ENCODE measurements around the gene OLFML2B. TPM values are rescaled to one million over a fixed set of nuclear protein-coding genes. Genes with fewer than 3 reads are reported as not detected.

The OLFML2B gene
- total and polyA plus RNA-seq, 2 of the 4 experiments (the other 2 are of a cell fraction): 0.36 to 0.74 TPM

DNA sequence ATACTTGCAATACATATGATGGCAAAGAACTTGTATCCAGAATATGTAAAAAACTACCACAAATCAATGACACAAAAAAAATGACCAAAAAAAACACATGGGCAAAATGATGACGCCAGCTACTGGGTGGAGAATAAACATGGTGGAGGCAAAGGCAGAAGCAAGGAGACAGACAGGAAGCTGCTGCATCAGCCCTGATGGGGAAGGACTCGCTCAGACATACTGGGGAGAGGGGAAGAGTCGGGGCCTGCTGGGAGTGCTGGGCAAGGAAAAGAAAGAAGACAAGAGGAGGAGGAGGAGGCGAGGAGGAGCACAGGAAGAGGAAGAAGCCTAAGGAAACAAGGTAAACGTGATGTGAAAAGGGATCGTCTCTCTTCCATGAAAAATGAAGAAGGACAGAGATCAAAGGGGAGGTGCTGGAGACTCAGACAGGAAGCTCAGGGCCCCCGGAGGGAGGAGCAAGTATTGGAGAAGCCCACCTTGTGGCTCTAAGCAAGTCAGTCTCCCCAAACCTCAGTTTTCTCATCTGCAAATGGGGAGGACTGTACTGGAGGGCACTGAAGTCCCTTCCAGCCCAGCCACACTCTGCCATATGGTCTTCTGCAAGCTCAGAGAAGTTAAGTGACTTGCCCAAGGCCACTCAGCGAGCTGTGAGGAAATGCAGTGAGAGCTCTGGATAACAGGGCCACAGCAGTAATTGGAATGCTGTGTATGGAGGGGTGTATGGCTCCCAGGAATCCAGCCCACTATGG lies 24.2 kb downstream of the OLFML2B start:
- Histone ChIP-seq H3K79me1 (ENCODE audit: low read depth in 1 of 2, low read length in 2 of 2) (no peaks in the 10 kb centered on the region), H2BK5ac (ENCODE audit: low read depth, low read length, poor library complexity, severe bottlenecking) (no peak overlapping the region), H3K9ac (ENCODE audit: low read depth, low read length) (no peak overlapping the region), H2BK15ac (ENCODE audit: low read depth, low read length) (no peak overlapping the region), H2BK20ac (ENCODE audit: low read depth, low read length) (no peak overlapping the region), H3K9me1 (ENCODE audit: insufficient read depth, low read length) (no peaks in the 10 kb centered on the region), H2AK9ac (replicated peaks; ENCODE audit: low read depth, low read length, poor library complexity) (no peak overlapping the region), H3K14ac (replicated peaks; ENCODE audit: low read depth, low read length) (no peak overlapping the region), H3K18ac (ENCODE audit: low read depth, low read length) (no peak overlapping the region), H4K20me1 (ENCODE audit: insufficient read depth, low read length) (no peaks in the 10 kb centered on the region), H4K8ac (ENCODE audit: low read depth in 2 of 2, low read length in 2 of 2) (no peak overlapping the region), H4K5ac (ENCODE audit: low read depth, low read length) (no peak overlapping the region), H2AK5ac (ENCODE audit: low read depth, low read length) (no peak overlapping the region), H3K4ac (ENCODE audit: low read depth, low read length) (no peak overlapping the region), H3K4me2 (ENCODE audit: low read depth, low read length) (no peak overlapping the region), H3K23ac (ENCODE audit: low read depth, low read length) (no peak overlapping the region), H3K27me3 (ENCODE audit: control insufficient read depth, insufficient read depth, low read length) (peaks cover 6% of the 10 kb centered on the region; the same call in 1 of the 2 replicates), H3K4me1 (ENCODE audit: control insufficient read depth, insufficient read depth, low read length) (peaks cover 7% of the 10 kb centered on the region), H3K27ac (ENCODE audit: insufficient read depth, low read length) (no peak overlapping the region), H3K4me3 (ENCODE audit: insufficient read depth, low read depth, low read length) (no peak overlapping the region), H3K9me3 (ENCODE audit: control insufficient read depth, insufficient read depth, low read length) (no peaks in the 10 kb centered on the region), H2AFZ (replicated peaks; ENCODE audit: low read length, poor library complexity) (no peak overlapping the region), H4K91ac (ENCODE audit: insufficient read depth, low read depth, low read length) (no peak overlapping the region), H3K56ac (ENCODE audit: extremely low read depth, insufficient read depth, low read length) (no peak overlapping the region), H3K36me3 (ENCODE audit: control insufficient read depth, insufficient read depth, low read length) (no peaks in the 10 kb centered on the region), H2BK120ac (ENCODE audit: low read depth, low read length) (no peak overlapping the region)
- CTCF ChIA-PET: no interaction called here
- TF ChIP-seq RFX5 (IDR thresholded peaks at IDR 0.05; ENCODE audit: low read depth, low read length) (no peak), POLR2A (IDR thresholded peaks at IDR 0.05; ENCODE audit: low read depth, low read length) (no peak), CTCF (conservative IDR thresholded peaks at IDR 0.05; ENCODE audit: low read depth, low read length) (no peak), RCOR1 (IDR thresholded peaks at IDR 0.05; ENCODE audit: insufficient replicate concordance, low read length) (no peak), MXI1 (IDR thresholded peaks at IDR 0.05; ENCODE audit: borderline replicate concordance, low read depth, low read length) (no peak), MAZ (IDR thresholded peaks at IDR 0.05; ENCODE audit: borderline replicate concordance, low read depth, low read length) (no peak), BHLHE40 (IDR thresholded peaks at IDR 0.05; ENCODE audit: low read depth, low read length) (no peak), NFE2L2 (IDR thresholded peaks at IDR 0.05; ENCODE audit: low read depth, low read length) (no peak), SMC3 (IDR thresholded peaks at IDR 0.05; ENCODE audit: low read depth, low read length) (no peak), CHD1 (IDR thresholded peaks at IDR 0.05; ENCODE audit: low read depth, low read length) (no peak), FOS (IDR thresholded peaks at IDR 0.05; ENCODE audit: low read depth, low read length) (no peak), ELK1 (IDR thresholded peaks at IDR 0.05; ENCODE audit: borderline replicate concordance, low read depth, low read length) (no peak), RAD21 (IDR thresholded peaks at IDR 0.05; ENCODE audit: low read length) (no peak)
- BruUV-seq (replicated peaks): no TSS peak
- no peak for DNase-seq
- in situ Hi-C loops (cut with MboI; ENCODE audit: low sequenced_read_pairs): no loop called here
- intact Hi-C loops (cut with micrococcal nuclease): no loop called here
- WGBS, 2 experiments (ENCODE audit: extremely low coverage in 2 of 2, insufficient read length in 1 of 2): 58% methylated on average over 4 of the region's 8 CpGs; no CpG with 5 or more reads in 1 of the 2 experiments
- dilution Hi-C loops (cut with HindIII; ENCODE audit: low sequenced_read_pairs, unreplicated experiment): no loop called here
- POLR2A ChIA-PET (ENCODE audit: unreplicated experiment): interaction anchor here (0.6 kb wide), 1 partner anchor 25 kb away, joined by 4 read pairs; no protein-coding TSS in a partner anchor
- ATAC-seq (ENCODE audit: low read depth): no peak

All from IMR-90 (cell line).